GM23248 (cell line): Measurements from ENCODE around the gene ANKLE2.

Experiments used
- EZH2 ChIP-seq: fragments of 200-600 bp; sonication (generic); IDR thresholded peaks from 2 replicates; pipeline ENCODE4 v1.6.1; 2018; ENCODE audit warnings: antibody characterized with exemption, mild to moderate bottlenecking; ENCODE audit not compliant: insufficient read depth, poor library complexity, severe bottlenecking
- EZH2phosphoT487 ChIP-seq: fragments of 200-600 bp; sonication (generic); IDR thresholded peaks from 2 replicates; pipeline ENCODE4 v1.6.1; 2018; ENCODE audit warnings: antibody characterized with exemption, moderate library complexity, mild to moderate bottlenecking, low read depth; ENCODE audit not compliant: insufficient read depth

- no peak for TF ChIP-seq EZH2
- no peak for TF ChIP-seq EZH2phosphoT487
Observed at GRCh38 chr12:132788375-132789098, 26.9 kb upstream of the ANKLE2 start.
